Measurements from ENCODE around the gene ZNF628.

ZNF628 gene

DNA sequence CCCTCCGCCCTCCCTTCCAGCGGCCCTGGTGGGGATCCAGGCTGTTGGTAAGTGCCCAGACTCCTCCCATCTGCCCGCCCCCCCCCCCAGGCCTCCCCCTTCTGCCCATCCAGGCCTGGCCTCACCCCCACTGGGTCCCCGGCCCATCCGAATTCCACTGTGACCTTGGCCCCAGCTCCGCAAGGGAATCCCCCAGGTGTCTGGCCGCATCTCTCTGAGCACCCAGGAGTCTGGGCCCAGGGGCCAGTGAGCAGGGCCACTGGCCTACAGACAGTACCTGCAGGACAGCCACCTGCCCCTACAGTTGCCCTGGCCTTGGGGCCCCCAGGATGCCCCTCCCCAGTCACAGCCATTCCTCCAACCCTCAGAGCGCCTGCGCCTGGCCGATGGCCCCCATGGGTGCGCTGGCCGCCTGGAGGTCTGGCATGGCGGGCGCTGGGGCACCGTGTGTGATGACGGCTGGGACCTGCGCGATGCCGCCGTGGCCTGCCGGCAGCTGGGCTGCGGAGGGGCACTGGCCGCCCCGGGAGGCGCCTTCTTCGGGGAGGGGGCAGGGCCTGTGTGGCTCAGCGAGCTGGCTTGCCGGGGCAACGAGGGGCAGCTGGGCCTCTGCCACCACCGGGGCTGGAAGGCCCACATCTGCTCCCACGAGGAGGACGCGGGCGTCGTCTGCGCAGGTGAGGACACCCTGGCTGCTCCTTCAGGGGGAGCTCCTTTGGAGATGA, 12.7 kb downstream of the ZNF628 start:
- no peak overlapping the region for H3K4me3 ChIP-seq (ENCODE audit: low read depth, low read length)
- TF ChIP-seq, protein P1, sequence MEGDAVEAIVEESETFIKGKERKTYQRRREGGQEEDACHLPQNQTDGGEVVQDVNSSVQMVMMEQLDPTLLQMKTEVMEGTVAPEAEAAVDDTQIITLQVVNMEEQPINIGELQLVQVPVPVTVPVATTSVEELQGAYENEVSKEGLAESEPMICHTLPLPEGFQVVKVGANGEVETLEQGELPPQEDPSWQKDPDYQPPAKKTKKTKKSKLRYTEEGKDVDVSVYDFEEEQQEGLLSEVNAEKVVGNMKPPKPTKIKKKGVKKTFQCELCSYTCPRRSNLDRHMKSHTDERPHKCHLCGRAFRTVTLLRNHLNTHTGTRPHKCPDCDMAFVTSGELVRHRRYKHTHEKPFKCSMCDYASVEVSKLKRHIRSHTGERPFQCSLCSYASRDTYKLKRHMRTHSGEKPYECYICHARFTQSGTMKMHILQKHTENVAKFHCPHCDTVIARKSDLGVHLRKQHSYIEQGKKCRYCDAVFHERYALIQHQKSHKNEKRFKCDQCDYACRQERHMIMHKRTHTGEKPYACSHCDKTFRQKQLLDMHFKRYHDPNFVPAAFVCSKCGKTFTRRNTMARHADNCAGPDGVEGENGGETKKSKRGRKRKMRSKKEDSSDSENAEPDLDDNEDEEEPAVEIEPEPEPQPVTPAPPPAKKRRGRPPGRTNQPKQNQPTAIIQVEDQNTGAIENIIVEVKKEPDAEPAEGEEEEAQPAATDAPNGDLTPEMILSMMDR (IDR thresholded peaks at IDR 0.05; ENCODE audit: insufficient read depth, low read depth, low read length, missing control alignments) = no peak
- no peak for DNase-seq (ENCODE audit: low read depth)

DNA sequence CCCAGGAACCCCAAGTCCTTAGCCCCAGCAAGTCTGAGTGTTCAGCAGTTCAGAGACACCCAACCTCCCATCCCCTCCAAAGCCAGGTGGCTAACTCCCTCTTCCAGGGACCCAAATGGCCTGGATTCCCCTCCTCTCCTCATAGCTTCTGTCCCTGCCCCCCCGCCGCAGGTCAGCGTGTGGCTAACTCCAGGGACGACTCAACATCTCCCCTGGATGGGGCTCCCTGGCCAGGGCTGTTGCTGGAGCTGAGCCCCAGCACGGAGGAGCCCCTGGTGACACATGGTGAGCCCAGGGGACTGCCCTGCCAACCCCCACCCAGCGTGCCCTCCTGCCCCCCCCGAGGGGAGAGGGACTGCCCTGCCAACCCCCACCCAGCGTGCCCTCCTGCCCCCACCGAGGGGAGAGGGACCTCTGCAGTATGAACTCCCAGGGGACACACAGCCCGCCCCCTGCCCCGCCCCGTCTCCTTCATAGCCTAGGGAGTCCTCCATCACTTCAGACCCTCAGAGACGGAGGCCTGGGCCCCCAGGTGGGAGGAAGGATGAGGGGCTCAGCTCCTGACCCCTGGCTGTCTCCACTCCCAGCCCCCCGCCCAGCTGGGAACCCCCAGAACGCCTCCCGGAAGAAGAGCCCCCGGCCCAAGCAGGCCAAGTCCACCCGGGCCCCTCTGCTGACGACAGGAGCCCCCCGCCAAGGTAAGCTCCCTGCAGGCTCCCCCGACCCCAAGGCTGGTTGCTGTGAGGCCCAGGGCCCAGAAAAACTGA, 13.5 kb downstream of the ZNF628 start:
- H3K4me3 ChIP-seq (ENCODE audit: low read depth, low read length) = no peak overlapping the region
- TF ChIP-seq, protein P1 (IDR thresholded peaks at IDR 0.05; ENCODE audit: insufficient read depth, low read depth, low read length, missing control alignments) = no peak
- no peak for DNase-seq (ENCODE audit: low read depth)

DNA sequence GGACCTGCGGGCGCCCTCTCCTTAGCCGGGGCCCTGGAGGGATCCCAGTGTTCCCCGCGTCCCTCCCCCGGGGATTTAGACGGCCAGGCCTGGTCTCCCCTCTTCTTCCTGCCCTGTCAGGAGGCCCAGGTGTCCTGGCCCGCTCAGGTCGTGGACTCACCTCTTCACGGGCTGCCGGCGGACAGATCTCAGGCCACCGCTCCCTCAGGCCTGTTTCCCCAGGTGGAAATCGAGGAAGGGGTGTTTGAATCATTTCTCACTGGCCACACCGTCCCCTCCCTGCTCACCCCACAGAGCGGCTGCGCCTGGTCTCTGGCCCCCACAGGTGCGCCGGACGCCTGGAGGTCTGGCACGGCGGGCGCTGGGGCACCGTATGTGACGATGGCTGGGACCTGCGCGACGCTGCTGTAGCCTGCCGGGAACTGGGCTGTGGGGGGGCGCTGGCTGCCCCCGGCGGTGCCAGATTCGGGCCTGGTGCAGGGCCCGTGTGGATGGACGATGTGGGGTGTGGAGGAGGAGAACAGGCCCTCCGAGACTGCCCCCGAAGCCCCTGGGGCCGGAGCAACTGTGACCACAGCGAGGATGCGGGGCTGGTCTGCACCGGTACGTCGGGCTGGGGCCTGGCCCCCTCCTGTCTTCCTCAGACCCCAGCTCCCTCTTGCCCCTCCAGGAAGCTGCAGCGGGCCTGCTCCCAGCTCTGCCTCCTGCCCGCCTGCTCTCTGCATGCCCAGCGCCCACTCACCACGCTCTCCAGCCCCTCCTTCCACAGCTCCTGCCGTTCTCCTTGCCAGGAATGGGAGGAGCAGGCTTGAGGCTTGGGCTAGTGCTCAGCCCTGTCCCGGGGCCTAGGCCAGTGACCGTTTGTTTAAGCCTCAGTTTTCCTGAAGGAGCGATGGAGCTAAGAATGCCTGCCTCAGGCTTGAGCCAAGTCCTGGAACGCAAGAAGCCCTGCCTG, 14.3 kb downstream of the ZNF628 start:
- no peak for DNase-seq (ENCODE audit: low read depth)
- TF ChIP-seq, protein P1 (IDR thresholded peaks at IDR 0.05; ENCODE audit: insufficient read depth, low read depth, low read length, missing control alignments) = no peak
- H3K4me3 ChIP-seq (ENCODE audit: low read depth, low read length) = no peak overlapping the region

DNA sequence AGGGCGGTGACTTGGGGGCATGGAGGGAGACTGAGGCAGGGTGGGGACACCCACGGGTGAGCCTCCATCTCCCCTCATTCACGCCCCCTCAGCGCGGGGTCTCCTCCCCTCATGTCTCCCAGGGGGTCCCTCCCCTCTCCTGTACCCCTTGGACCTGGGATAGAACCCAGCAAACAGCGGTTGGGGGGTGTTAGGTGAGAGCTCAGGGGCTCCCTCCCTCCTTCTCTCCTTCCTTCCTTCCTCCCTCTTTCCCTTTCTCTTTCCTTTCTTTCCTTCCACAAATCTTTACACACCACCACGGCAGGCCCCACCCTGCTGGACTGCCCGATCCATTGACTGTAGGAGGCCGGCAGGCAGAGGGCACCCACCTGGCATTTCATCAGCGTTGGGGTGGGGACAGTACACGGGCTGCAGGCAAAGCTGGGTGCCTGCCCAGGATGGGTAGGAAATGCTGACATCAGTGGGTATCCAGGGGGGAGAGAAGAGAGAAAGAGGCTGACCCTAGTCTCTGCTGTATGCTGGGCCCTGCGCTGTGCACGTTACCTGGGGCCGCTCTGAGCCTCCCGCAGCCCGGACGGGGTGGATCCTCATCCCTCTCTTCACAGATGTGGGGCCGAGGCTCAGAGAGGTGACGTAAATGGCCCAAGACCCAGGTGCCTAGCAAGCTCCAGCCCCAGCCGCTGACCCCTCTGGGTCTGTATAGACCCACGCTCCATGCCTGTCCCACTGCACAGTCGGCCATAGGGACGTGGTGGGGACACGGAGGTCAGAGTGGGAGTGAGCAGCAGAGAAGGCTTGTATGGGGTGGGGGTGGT, 15.3 kb downstream of the ZNF628 start:
- DNase-seq (ENCODE audit: low read depth) = no peak
- no peak overlapping the region for H3K4me3 ChIP-seq (ENCODE audit: low read depth, low read length)
- TF ChIP-seq, protein P1 (IDR thresholded peaks at IDR 0.05; ENCODE audit: insufficient read depth, low read depth, low read length, missing control alignments) = no peak

DNA sequence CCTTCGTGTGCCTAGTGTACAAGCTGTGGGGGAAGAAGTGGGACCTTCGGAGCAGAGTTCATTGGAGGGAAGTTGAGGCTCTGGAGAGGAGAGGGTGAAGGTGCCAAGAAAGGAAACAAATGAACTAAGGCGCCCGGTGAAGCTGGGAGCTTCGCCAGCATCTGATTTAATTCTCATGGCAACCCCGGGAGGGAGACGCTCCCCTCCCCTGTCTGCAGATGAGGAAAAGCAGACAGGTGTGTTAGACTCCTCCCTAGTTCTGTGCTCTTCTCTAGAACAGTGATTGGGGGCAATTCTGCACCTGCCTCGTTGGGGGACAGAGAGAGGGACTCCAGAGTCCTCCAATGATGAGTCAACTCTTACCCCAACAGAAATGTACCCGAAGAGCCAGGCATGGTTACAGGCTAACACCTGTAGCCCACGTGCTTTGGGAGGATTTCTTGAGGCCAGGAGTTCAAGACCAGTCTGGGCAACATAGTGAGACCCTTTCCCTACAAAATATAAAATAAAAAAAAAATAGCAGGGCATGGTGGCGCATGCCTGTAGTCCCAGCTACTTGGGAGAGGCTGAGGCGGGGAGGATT, 16.0 kb downstream of the ZNF628 start:
- no peak for DNase-seq (ENCODE audit: low read depth)
- TF ChIP-seq, protein P1 (IDR thresholded peaks at IDR 0.05; ENCODE audit: insufficient read depth, low read depth, low read length, missing control alignments) = no peak
- H3K4me3 ChIP-seq (ENCODE audit: low read depth, low read length) = no peak overlapping the region
